OCI-M2 (cell line): ENCODE data around the gene AKT2.

Source experiments
- DNase-seq: peaks from one replicate; lab custom pipeline; 2025; ENCODE audit not compliant: unreplicated experiment; lab: John Stamatoyannopoulos, UW

AKT2 gene

DNA sequence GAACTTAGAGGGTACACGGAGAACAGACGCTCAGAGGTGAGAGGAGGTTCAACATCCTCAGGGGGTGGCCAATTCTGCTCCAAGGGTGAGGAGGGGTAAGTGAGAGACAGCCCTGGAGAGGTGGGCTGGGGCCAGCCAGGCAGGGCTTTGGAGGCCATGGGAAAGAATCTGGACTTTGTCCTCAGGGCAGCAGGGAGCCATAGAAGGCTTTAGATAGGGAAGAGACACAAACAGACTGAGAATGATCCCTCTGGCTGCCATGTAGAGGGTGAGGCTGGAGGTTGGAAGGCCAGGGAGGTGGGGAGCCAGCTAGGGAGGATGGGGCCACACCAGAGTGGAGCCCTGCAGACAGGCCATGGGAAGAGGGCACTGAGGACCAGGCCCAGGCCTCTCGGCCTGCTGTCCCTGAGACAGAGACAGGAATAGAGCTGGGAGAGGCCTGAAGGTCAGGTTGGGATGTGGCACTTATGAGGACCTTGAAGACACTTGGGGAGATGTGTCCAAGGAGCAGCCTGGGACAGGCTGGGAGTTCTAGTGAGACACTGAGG, 29.5 kb downstream of the AKT2 start:
- DNase-seq: no peak

DNA sequence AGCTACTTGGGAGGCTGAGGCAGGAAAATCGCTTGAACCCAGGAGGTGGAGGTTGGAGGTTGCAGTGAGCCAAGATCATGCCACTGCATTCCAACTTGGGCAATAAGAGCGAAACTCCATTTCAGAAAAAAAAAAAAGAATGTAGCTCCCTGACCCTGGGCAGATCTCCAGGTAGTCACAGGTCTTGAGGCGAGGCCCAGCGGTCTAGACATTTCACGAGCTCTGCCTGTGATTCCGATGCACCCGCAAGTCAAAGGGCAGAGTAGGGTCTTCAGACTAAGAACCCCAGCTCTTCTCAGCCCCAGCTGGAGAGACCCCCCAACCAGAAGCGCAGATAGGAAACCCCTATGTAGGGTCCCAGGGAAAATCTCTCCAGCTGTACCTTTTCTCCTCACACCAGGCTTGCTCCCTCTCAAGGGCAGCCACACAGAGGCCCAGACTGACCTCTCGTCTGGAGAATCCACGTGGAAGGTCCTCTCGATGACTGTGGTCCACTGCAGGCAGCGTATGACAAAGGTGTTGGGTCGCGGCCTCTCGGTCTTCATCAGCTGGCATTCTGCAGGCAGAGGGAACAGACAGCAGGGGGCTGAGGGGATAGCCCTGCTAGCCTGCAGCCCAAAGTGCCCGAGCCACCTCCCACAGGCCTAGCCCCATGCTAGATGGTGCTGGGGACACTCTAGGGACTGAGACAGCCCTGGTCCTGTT, 30.3 kb downstream of the AKT2 start:
- no peak for DNase-seq

- no peak for DNase-seq
Measured at GRCh38 chr19:40253611-40254092, 31.5 kb downstream of the AKT2 start.

GRCh38 chr19:40252395-40252794, 32.8 kb downstream of the AKT2 start:
- DNase-seq: no peak

- DNase-seq: no peak
Measured at GRCh38 chr19:40251991-40252390, 33.2 kb downstream of the AKT2 start.

GRCh38 chr19:40251244-40251643, 33.9 kb downstream of the AKT2 start:
- no peak for DNase-seq

DNA sequence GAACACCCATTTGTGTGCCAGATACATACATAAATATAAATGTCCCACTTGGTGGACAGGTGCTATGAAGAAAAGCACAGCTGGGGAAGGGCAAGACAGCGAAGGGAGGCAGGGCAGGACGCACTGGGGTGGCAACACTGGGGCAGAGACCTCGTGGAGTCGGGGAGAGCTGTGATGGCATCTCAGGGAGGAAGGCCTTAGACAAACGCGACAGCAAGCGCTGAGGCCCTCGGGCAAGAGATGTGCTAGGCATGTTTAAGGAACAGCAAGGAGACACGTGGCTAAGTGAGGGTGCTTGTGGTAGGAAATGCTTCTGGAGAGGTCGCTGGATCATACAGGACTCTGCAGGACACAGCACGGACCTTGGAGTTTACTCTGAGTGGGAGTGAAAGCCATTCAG, 35.4 kb downstream of the AKT2 start:
- DNase-seq: no peak

DNA sequence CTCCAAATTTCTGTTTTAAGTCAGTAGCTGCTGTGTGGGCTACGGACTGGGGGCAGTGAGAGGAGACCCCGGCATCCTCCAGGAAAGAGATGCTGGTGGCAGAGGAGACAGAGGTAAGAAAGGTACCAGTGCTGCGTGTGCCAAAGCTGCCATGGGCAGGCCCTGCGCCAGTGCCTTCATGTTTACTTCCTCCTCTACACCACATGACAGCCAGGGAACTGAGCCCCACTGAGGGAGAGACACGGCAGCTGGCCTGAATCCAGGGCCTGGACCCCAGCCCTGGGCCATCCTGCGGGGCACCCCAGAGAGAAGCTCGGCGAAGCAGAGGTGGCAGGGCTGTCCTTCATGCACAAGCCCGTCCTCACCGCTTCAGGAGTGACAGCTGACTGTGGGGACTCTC, 35.9 kb downstream of the AKT2 start:
- DNase-seq: no peak

- no peak for DNase-seq
Measured at GRCh38 chr19:40247735-40248262, 37.3 kb downstream of the AKT2 start.

GRCh38 chr19:40247178-40247577, 38.0 kb downstream of the AKT2 start:
- DNase-seq: no peak

DNA sequence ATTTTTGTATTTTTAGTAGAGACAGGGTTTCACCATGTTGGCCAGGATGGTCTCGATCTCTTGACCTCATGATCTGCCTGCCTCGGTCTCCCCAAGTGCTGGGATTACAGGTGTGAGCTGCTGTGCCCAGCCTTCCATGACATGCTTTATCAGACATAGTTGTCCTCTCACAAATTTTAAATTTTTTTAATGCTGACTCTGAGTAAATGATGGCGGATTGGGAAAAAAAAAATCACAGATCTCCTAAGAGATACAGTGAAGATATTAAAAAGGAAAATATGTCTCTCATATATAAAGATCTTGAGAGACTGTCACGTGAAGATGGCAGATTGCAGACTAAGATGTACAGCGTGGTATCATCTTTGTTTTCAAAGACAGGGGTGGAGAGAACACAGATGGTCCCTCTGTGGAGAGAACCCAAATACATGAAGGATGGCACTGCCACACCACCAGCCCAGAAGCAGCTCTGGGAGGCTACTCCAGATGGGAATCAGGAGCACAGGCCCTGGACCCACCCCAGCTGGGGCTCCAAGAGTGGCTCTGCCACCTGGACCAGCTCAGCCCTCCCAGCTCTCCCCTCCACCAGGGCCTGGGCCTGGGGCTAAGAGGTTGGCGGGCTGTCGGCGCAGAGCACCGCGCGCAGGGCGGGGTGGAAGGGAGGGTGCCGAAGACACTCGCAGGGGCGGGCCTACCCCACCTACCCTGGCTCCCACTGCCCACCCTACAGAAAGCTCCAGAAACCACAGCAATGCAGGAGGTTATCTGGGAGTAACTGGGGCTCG, 38.7 kb downstream of the AKT2 start:
- no peak for DNase-seq

DNA sequence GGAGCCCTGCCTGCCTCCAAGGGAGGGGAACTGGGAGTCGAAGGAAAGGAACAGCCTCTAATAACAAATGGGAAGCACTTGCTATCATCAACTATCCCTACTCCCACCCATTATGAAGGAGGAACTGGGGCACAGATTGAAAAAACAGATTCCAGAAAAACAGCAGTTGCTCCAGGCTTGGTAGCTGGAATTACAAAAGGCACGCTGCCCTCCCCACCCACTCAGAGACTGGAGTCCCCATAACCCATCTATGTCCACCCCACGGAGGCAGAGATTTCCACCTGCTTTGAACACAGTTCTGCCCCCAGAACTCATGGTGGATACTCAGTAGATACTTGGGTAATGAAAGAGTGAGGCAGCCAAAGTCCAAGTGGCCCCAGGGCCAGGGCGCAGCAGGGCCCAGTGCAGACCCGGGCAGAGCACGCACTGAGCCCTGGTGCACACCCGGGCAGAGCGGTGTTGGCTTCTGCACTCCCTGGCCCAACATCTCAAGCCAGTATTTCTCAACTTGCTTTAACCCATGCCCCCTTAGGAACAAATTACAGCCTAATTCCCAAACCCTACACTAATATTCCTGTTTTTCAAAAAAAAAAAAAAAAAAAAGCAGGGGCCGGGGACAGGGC, 39.5 kb downstream of the AKT2 start:
- no peak for DNase-seq

DNA sequence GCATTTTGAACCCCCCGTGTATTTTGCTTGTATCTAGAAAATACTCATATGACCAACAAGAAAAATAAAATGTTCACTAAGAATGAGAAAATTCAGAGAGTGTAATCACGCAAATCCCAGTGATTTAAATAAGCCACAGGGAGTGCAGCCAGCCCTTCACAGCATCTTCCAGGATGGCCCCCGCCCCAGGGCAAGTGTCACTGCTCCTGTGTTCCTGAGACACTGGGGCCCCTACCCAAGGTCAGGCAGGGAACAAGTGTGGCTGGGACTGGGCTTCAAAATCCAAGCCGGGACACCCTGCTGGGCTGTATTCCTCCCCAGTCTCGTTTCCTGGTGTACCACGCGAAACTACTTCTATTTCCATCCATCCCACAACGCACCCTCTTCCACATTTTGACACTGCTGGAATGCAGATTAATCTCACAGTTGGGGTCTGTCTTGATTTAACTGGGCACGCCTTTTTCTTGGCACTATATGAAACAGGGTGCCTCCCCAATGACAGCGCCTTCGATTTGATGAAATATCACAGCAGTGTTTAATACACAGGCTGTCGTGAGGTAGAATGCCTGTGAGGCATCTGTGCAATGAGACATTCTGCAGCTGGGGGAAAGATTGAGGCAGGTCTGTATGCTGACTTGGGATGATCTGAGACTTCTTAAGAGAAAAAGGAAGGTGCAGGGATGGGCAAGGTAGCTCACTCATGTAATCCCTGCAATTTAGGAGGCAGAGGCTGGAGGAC, 40.4 kb downstream of the AKT2 start:
- DNase-seq: no peak

DNA sequence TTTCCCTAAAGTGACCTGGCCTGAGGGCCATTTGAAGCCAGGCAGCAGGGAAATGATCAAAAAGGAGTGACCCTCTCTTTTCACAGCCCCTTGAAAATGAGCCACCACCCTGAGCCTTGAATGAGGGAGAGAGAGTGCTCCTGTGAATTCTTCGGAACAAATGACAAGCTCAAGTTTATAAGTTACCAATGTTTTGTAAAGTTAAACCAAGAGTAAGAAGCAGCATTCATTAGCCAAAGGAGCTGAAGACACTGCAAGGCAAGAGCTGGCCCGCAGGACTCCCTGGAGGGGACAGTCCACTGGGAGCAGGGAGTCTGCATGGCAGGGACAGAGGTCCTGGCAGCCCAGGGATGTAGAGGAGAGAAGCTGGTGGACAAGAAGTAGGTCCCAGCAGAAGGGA, 42.0 kb downstream of the AKT2 start:
- no peak for DNase-seq

DNA sequence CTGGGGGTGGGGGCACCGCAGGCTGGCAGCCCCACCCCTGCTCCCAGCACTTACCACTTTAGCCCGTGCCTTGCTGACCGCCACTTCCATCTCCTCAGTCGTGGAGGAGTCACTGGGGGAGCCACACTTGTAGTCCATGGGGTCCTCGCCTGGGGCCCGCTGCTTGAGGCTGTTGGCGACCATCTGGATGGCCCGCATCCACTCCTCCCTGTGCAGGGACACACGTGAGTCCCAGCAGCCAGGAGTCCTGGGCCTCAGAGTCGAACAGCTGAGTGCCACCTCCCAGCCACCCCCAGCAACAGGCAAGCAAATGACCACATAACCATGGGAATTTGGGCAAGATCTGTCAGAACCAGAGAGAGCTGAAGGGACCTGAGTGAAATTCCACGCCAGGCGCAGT, 42.7 kb downstream of the AKT2 start:
- no peak for DNase-seq

DNA sequence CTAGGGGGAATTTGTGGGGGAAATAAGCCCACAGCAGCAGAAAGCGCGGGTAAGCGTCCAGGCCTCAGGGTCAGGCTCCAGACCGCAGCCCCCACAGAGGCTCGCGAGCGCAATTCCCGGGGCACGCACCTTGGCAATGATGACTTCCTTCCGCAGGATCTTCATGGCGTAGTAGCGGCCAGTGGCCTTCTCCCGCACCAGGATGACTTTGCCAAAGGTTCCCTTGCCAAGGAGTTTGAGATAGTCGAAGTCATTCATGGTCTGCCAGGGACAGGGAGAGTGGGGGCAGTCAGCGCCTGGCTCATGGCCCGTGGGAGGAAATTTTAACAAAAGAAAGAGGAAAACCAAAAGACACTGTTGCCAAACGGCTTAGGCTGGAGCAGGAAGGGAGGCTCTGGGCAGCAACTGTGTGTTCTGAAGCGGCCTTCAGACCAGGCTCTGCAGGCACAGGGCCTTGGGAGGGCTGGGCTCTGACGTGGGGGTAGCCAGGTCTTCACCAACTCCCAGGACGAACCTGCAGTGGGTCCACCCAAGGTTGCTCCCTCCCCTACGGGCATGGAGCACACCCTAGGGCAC, 43.2 kb downstream of the AKT2 start:
- DNase-seq: no peak

GRCh38 chr19:40241125-40241808, 43.9 kb downstream of the AKT2 start:
- DNase-seq: no peak

GRCh38 chr19:40240332-40240731, 44.8 kb downstream of the AKT2 start:
- DNase-seq: no peak

DNA sequence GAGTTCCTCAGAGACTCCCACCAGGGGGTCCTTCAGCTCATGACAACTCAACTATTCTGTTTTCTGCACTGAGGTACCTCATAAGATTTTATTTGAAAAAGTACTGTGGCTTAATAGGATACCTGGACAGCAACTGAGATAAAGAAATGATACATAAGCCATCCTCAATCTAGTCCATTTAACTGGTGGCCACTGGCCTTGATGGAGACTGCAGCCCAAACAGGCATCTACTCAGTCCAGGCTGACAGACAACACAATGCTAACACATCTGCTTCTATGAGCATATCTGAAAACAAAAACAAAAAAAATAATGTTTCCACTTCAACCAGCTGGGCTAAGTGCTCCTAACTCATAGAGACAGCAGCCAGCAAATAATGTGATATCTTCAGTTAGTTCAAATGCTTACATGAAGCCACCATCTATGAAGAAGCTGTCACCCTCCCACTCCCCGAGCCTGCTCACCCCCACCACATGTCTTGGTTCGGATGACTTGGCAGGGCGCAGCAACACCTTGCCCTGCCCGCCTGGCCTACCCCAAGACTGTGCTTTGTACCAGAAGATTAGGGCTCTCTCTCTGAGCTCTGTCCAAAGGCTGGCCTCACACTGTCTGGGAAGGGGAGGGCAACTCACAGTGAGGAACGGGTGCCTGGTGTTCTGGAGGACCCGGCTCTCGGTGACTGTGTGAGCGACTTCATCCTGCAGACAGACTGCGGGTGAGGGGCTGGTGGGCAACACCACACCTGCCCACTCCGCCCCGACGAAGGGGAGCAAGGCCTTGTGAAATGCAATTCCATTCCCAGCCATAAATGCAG, 45.5 kb downstream of the AKT2 start:
- DNase-seq: no peak
